Right cardiac atrium (tissue), 5 donors: ENCODE results near the gene MRPL19. TPM values are rescaled to one million over a fixed set of nuclear protein-coding genes. Genes with fewer than 3 reads are reported as not detected.
"Not testable (repeated sequence)": the region's sequence is repeated elsewhere in the genome, so short reads cannot be mapped to it uniquely, and the experiment has no call there.

ENCODE experiments used
- ATAC-seq, 2 donors: fragments of 200-7000 bp; cut with Tn5 transposase; one replicate each; pipeline versions ENCODE4 v1.8.0 to v1.9.1; 2020; ENCODE audit warnings: moderate library complexity in 2 of 2, mild to moderate bottlenecking in 1 of 2
- DNase-seq, 3 donors: peaks; one replicate each; pipeline ENCODE4 v3.0.0-alpha.2; 2020
- H3K27ac ChIP-seq: one replicate; pipeline ENCODE4 v1.5.1; 2013; ENCODE audit warnings: mild to moderate bottlenecking, low read length, control low read depth, moderate library complexity
- H3K27me3 ChIP-seq: one replicate; pipeline ENCODE4 v1.6.1; 2013; ENCODE audit not compliant: control insufficient read depth, insufficient read depth
- H3K4me1 ChIP-seq: one replicate; pipeline ENCODE4 v1.6.1; 2013; ENCODE audit warnings: low read length; ENCODE audit not compliant: control insufficient read depth, insufficient read depth
- H3K4me3 ChIP-seq: one replicate; pipeline ENCODE4 v1.5.1; 2013; ENCODE audit warnings: low read length, control low read depth
- H3K9me3 ChIP-seq: one replicate; pipeline ENCODE4 v1.6.1; 2013; ENCODE audit warnings: low read length; ENCODE audit not compliant: control insufficient read depth
- whole genome bisulfite sequencing: extraction: QIAGEN DNeasy Blood & Tissue Kit; methylation state at CpG from one replicate; pipeline ENCODE4 v1.1.7; 2013; 5-methylcytosine and 5-hydroxymethylcytosine counted together
- intact Hi-C, 4 donors: fragments of 100-400 bp; cut with DNase I; formaldehyde crosslinking; loops; one replicate each; pipeline versions ENCODE4 v1.11.0 to v1.14.0; 2022 to 2023
- polyA plus RNA-seq: library from polyadenylated mRNA; stranded (reverse); fragments of 200-250 nt; gene quantifications from one replicate; pipeline ENCODE4 v1.2.3, GENCODE V29; 2013
- total RNA-seq, 4 donors: library from RNA; stranded (reverse); fragmentation: NEBNext Ultra II Directional; extraction: Animal tissue kit (Norgen Biotek cat#: 25700); gene quantifications; one replicate each; pipeline ENCODE4 v1.2.1, GENCODE V29; 2021
- donor health status: healthy with polysubstance abuse.
- donor health status: DM: no; HTN: yes; CAD: no.
- donor health status: DM: no; HTN: no; CAD: no.
- donor health status: DM: no; HTN: yes; CAD: no; lungs with severe emphysema.
- donor health status: DM: yes; HTN: yes; CAD: no.

Gene MRPL19
- total and polyA plus RNA-seq, 5 donors = 30.4 to 49.2 (median 41.2) TPM

GRCh38 chr2:75707901-75708300 is 61.3 kb downstream of the MRPL19 start:
- Histone ChIP-seq H3K27ac (no peak overlapping the region), H3K9me3 (no peaks in the 10 kb centered on the region), H3K27me3 (no peaks in the 10 kb centered on the region), H3K4me3 (no peak overlapping the region), H3K4me1 (no peaks in the 10 kb centered on the region)
- DNase-seq = no peak
- intact Hi-C loops = no loop called here
- no peak for ATAC-seq
- 79% methylated on average over 3 of the region's 3 CpGs for WGBS

- intact Hi-C loops = no loop called here
- H3K9me3 ChIP-seq = no peaks in the 10 kb centered on the region
- no peaks in the 10 kb centered on the region for H3K4me1 ChIP-seq
- no peak for DNase-seq
- WGBS = 53% methylated on average over 3 of the region's 3 CpGs
- no peaks in the 10 kb centered on the region for H3K27me3 ChIP-seq
- no peak overlapping the region for H3K27ac ChIP-seq
- H3K4me3 ChIP-seq = peak overlapping the region; percentile 13
- ATAC-seq = no peak
These were observed 62.7 kb downstream of the MRPL19 start for GRCh38 chr2:75709297-75709696.

GRCh38 chr2:75710220-75710576 is 63.6 kb downstream of the MRPL19 start:
- WGBS = under 1% methylated on average over 12 of the region's 12 CpGs
- no peaks in the 10 kb centered on the region for H3K4me1 ChIP-seq
- peak overlapping the region; percentile 85 for H3K27ac ChIP-seq
- no peaks in the 10 kb centered on the region for H3K9me3 ChIP-seq
- no peaks in the 10 kb centered on the region for H3K27me3 ChIP-seq
- peak overlapping the region; percentile 95 for H3K4me3 ChIP-seq
- intact Hi-C loops = no loop called here
- ATAC-seq (no peak), DNase-seq (no peak)

- intact Hi-C loops = no loop called here
- Histone ChIP-seq H3K9me3 (no peaks in the 10 kb centered on the region), H3K4me3 (peak within 1 kb of the TSS; percentile 95), H3K27ac (peak within 1 kb of the TSS; percentile 85), H3K4me1 (no peaks in the 10 kb centered on the region), H3K27me3 (no peaks in the 10 kb centered on the region)
- DNase-seq (peak; percentile 92 to 97 (median 96)), ATAC-seq (peak; percentile 99)
- under 1% methylated on average over 66 of the region's 66 CpGs for WGBS
These were observed 64.1 kb downstream of the MRPL19 start, which contains the start of gene GCFC2 for GRCh38 chr2:75710577-75711253. Gene GCFC2 (minus strand): TSS chr2:75710915. CDS start chr2:75710855, 60 bp downstream.

- H3K27ac ChIP-seq, H3K4me3 ChIP-seq, H3K27me3 ChIP-seq, H3K4me1 ChIP-seq, ATAC-seq, H3K9me3 ChIP-seq, intact Hi-C loops: not testable (repeated sequence)
- 98% methylated on average over 31 of the region's 31 CpGs for WGBS
- peak; percentile 14 to 54 (median 49) for DNase-seq
These were observed 65.0 kb downstream of the MRPL19 start for GRCh38 chr2:75711590-75711989.

GRCh38 chr2:75716406-75716805 is 69.8 kb downstream of the MRPL19 start:
- H3K4me3 ChIP-seq = no peak overlapping the region
- no peaks in the 10 kb centered on the region for H3K4me1 ChIP-seq
- H3K9me3 ChIP-seq = no peaks in the 10 kb centered on the region
- H3K27ac ChIP-seq = no peak overlapping the region
- intact Hi-C loops = no loop called here
- ATAC-seq (no peak), DNase-seq (no peak)
- 43% methylated on average over 3 of the region's 3 CpGs for WGBS
- H3K27me3 ChIP-seq = no peaks in the 10 kb centered on the region

GRCh38 chr2:75719616-75720015 is 73.0 kb downstream of the MRPL19 start:
- H3K4me1 ChIP-seq = no peaks in the 10 kb centered on the region
- WGBS = 87% methylated on average over 1 of the region's 1 CpG
- no peak overlapping the region for H3K4me3 ChIP-seq
- intact Hi-C loops = no loop called here
- no peak for ATAC-seq
- no peak overlapping the region for H3K27ac ChIP-seq
- H3K27me3 ChIP-seq = no peaks in the 10 kb centered on the region
- H3K9me3 ChIP-seq = no peaks in the 10 kb centered on the region
- DNase-seq = no peak

GRCh38 chr2:75720525-75720924 is 73.9 kb downstream of the MRPL19 start:
- Histone ChIP-seq H3K27me3 (no peaks in the 10 kb centered on the region), H3K27ac (no peak overlapping the region), H3K9me3 (no peaks in the 10 kb centered on the region), H3K4me3 (no peak overlapping the region), H3K4me1 (no peaks in the 10 kb centered on the region)
- intact Hi-C loops = no loop called here
- ATAC-seq (no peak), DNase-seq (no peak)
- 78% methylated on average over 1 of the region's 1 CpG for WGBS

GRCh38 chr2:75722687-75723086 is 76.1 kb downstream of the MRPL19 start:
- Histone ChIP-seq H3K27me3 (no peaks in the 10 kb centered on the region), H3K27ac (no peak overlapping the region), H3K4me1 (no peaks in the 10 kb centered on the region), H3K4me3 (no peak overlapping the region), H3K9me3 (no peaks in the 10 kb centered on the region)
- DNase-seq (no peak), ATAC-seq (no peak)
- intact Hi-C loops = no loop called here

- 73% methylated on average over 6 of the region's 6 CpGs for WGBS
These were observed 82.2 kb downstream of the MRPL19 start for GRCh38 chr2:75728614-75729419.

GRCh38 chr2:75729861-75730260 is 83.3 kb downstream of the MRPL19 start:
- Histone ChIP-seq H3K9me3 (no peaks in the 10 kb centered on the region), H3K27ac (no peak overlapping the region), H3K27me3 (no peaks in the 10 kb centered on the region), H3K4me1 (no peaks in the 10 kb centered on the region), H3K4me3 (no peak overlapping the region)
- 70% methylated on average over 5 of the region's 5 CpGs for WGBS
- ATAC-seq (no peak), DNase-seq (no peak)
- intact Hi-C loops = no loop called here

More at GRCh38 chr2:75728614-75729419, 82.2 kb downstream of the MRPL19 start:
- intact Hi-C loops = no loop called here
- H3K4me3 ChIP-seq = no peak overlapping the region
- ATAC-seq (no peak), DNase-seq (no peak)
- H3K27ac ChIP-seq = no peak overlapping the region
- H3K9me3 ChIP-seq = no peaks in the 10 kb centered on the region
- no peaks in the 10 kb centered on the region for H3K4me1 ChIP-seq
- H3K27me3 ChIP-seq = no peaks in the 10 kb centered on the region
